Esophagus squamous epithelium (tissue), 5 donors: ENCODE measurements around the gene LYL1. TPM values are rescaled to one million over a fixed set of nuclear protein-coding genes. Genes with fewer than 3 reads are reported as not detected.
A peak's percentile ranks its signal among the peaks of the same experiment; 100 is the strongest.

ENCODE experiments used
- DNase-seq: peaks from one replicate; lab custom pipeline; 2025; lab: John Stamatoyannopoulos, UW
- H3K27ac ChIP-seq, 4 donors: fragments of 200-600 bp; sonication (generic); one replicate each; pipeline ENCODE4 v1.5.1; 2016 to 2019; ENCODE audit warnings: mild to moderate bottlenecking in 1 of 4
- H3K27me3 ChIP-seq, 4 donors: fragments of 200-600 bp; sonication (generic); 1 replicate in 3 of 4; 2 replicates in 1 of 4; pipeline versions ENCODE4 v1.5.1 to v1.6.0; 2017 to 2021; ENCODE audit warnings: antibody characterized with exemption in 1 of 4
- H3K36me3 ChIP-seq, 3 donors: fragments of 200-600 bp; sonication (generic); one replicate each; pipeline ENCODE4 v1.5.1; 2016 to 2019
- H3K4me1 ChIP-seq, 3 donors: fragments of 200-600 bp; sonication (generic); one replicate each; pipeline ENCODE4 v1.5.1; 2017 to 2019
- H3K4me3 ChIP-seq, 4 donors: fragments of 200-600 bp; sonication (generic); 1 replicate in 3 of 4; 2 replicates in 1 of 4; pipeline ENCODE4 v1.5.1; 2016 to 2019; ENCODE audit warnings: mild to moderate bottlenecking in 2 of 4, moderate library complexity in 1 of 4
- H3K9me3 ChIP-seq, 3 donors: fragments of 200-600 bp; sonication (generic); one replicate each; pipeline ENCODE4 v1.5.1; 2016 to 2019
- POLR2A ChIP-seq, 4 donors: fragments of 450-650 bp; IDR thresholded peaks; one replicate each; pipeline ENCODE4 v1.6.1; 2017; ENCODE audit warnings: antibody characterized with exemption in 4 of 4, mild to moderate bottlenecking in 4 of 4, moderate library complexity in 3 of 4
- WGBS, 2 donors: methylation state at CpG; one replicate each; pipeline ENCODE4 v1.1.5; 2018; 5-methylcytosine and 5-hydroxymethylcytosine counted together
- intact Hi-C: fragments of 100-400 bp; cut with DNase I; formaldehyde crosslinking; loops from one replicate; pipeline ENCODE4 v1.15.0; 2022
- total RNA-seq, 4 donors: library from RNA; depleted of rRNA; stranded (reverse); fragments of >200 nt; gene quantifications; one replicate each; pipeline ENCODE4 v1.1.0, GENCODE V29; 2016
- TF ChIP-seq, protein P1 (sequence below), 6 experiments: fragments of 450-650 bp in 4 of 6; fragments of 200-600 bp in 2 of 6; sonication (generic) in 2 of 6; IDR thresholded peaks; one replicate each; pipeline ENCODE4 v1.5.1; 2016 to 2019; ENCODE audit warnings: antibody characterized with exemption in 6 of 6, mild to moderate bottlenecking in 4 of 6, moderate library complexity in 4 of 6
- donor health status: DM: yes; HTN: yes; CAD: no.

LYL1 gene
- total RNA-seq, 4 donors from 2014 or later, result 2.1 to 13.0 (median 3.9) TPM

DNA sequence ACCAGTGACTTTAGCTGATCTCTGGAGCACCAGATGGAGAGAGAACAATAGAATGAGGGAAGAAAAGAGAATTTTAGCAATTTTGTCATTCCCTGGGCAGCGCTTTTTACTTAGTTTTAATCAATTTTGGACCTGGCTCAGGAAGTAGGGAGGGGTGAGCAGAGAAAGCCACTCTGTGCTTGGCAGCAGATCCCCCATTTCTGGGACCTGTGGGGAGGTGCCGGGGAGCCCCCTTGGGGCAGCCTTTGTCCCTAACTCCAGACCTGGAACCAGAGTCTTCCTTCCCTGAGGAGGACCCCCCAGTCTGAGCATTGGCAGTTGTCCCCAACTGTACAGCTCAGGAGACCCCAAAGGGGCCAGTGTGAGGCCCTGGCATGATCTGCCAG lies 10.5 kb downstream of the LYL1 start:
- intact Hi-C loops, result loop anchor here (5.0 kb wide), 1 partner anchor 110 kb away; no protein-coding TSS in a partner anchor
- H3K4me1 ChIP-seq, result peaks cover 20 to 82% (median 51%) of the 10 kb centered on the region in 3 donors
- TF ChIP-seq POLR2A (IDR thresholded peaks at IDR 0.05), result no peak
- TF ChIP-seq, protein P1, sequence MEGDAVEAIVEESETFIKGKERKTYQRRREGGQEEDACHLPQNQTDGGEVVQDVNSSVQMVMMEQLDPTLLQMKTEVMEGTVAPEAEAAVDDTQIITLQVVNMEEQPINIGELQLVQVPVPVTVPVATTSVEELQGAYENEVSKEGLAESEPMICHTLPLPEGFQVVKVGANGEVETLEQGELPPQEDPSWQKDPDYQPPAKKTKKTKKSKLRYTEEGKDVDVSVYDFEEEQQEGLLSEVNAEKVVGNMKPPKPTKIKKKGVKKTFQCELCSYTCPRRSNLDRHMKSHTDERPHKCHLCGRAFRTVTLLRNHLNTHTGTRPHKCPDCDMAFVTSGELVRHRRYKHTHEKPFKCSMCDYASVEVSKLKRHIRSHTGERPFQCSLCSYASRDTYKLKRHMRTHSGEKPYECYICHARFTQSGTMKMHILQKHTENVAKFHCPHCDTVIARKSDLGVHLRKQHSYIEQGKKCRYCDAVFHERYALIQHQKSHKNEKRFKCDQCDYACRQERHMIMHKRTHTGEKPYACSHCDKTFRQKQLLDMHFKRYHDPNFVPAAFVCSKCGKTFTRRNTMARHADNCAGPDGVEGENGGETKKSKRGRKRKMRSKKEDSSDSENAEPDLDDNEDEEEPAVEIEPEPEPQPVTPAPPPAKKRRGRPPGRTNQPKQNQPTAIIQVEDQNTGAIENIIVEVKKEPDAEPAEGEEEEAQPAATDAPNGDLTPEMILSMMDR (IDR thresholded peaks at IDR 0.05), result no peak

DNA sequence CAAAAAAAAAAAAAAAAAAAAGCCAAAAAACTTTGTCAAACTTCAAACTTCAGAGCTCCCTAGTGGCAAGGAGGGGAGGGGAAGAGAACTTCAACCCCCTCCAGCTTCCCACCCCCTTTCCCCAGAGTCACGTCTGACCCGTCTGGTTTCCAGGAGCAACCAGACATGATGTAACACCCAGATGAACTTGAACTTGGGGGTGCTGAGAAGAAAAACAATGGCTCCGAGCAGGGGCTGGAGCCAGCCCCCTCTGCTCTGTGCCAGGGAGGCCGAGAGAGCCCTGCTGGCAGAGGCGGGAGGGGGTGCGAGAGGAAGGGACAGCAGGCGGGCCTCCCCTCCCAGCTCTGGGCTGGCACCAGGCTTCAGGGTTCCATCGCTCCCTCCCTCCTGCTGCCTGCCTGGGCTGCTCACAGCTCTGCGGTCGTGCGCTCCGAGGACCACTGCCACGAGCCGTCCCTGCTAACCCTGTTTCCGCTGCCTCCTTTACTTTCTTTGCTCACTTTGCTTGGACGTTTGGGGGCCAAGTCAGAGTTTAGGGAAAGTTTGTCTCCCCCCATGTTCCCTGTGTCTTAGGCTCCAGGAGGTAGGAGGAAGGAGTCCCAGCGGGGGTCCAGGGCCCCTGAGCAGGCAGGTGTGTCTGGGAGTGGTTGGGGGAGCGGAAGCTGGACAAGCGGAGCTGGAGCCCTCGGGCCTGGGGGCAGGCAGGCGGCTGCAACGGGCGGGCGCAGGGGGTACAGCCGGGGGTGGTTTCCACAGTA lies 11.1 kb downstream of the LYL1 start:
- intact Hi-C loops, result loop anchor here (5.0 kb wide), 1 partner anchor 109 kb away; no protein-coding TSS in a partner anchor
- Histone ChIP-seq H3K4me3 (no peak overlapping the region), H3K36me3 (peaks cover 0 to 89% (median 12%) of the 10 kb centered on the region in 3 donors), H3K27ac (peak overlapping the region; percentile 31 to 94 (median 88)), H3K4me1 (peaks cover 19 to 77% (median 50%) of the 10 kb centered on the region in 3 donors), H3K27me3 (no peaks in the 10 kb centered on the region), H3K9me3 (no peaks in the 10 kb centered on the region)
- TF ChIP-seq POLR2A (IDR thresholded peaks at IDR 0.05), result no peak
- TF ChIP-seq, protein P1 (IDR thresholded peaks at IDR 0.05), result no peak
- 20 to 64% methylated on average over 6 to 17 of the region's 25 CpGs for WGBS, 2 donors
- no peak for DNase-seq

More for the DNA sequence above, 10.5 kb downstream of the LYL1 start:
- DNase-seq, result no peak
- Histone ChIP-seq H3K4me3 (no peak overlapping the region), H3K36me3 (peaks cover 0 to 83% (median 6%) of the 10 kb centered on the region in 3 donors), H3K9me3 (no peaks in the 10 kb centered on the region), H3K27me3 (no peaks in the 10 kb centered on the region), H3K27ac (peak overlapping the region; percentile 31 to 94 (median 88))
- 63% methylated on average over 2 of the region's 2 CpGs; no CpG with 5 or more reads in 1 of the 2 donors for WGBS, 2 donors

DNA sequence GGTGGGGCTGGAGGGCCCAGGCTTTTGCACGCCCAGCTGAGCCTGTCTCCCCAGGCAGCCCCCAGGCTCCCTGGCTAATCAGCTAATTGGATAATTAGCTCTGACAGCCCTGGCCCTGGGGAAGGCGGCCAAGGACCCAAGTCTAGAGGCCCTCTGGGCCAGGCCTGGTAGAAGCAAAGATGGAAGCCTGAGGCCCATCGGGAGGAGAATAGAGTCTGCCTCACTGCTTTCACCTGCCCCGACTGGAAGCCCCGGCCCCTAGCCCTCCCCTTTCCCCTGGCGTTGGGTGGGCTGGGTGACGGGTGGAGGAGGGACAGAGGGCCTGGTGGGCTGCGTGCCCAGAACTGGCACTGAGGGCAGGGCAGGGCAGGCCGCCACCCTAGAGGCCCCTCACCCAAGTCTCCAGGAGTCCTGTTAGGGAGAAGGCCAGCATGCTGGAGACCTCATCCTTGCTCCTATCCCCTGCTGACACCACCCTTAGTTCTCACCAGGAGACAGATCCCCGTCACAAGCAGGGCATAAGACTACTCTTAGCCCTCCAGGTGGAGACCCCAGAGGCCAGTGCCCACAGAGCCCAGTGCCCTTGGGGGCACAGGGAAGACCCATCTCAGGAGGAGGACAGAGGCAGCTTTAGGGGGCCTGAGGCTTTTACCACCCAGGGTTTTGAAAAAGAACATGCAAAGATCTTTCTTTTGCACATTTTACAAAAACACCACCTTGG lies 12.0 kb downstream of the LYL1 start:
- Histone ChIP-seq H3K4me1 (peaks cover 12 to 73% (median 41%) of the 10 kb centered on the region in 3 donors), H3K4me3 (no peak overlapping the region), H3K9me3 (no peaks in the 10 kb centered on the region), H3K27ac (peak overlapping the region; percentile 42 to 94 (median 82)), H3K36me3 (peaks cover 0 to 89% (median 13%) of the 10 kb centered on the region in 3 donors), H3K27me3 (no peaks in the 10 kb centered on the region)
- DNase-seq, result no peak
- intact Hi-C loops, result loop anchor here (5.0 kb wide), 1 partner anchor 108 kb away; no protein-coding TSS in a partner anchor
- WGBS, 2 donors, result 100% methylated on average over 1 of the region's 10 CpGs; no CpG with 5 or more reads in 1 of the 2 donors
- TF ChIP-seq, protein P1 (IDR thresholded peaks at IDR 0.05), result no peak
- no peak for TF ChIP-seq POLR2A (IDR thresholded peaks at IDR 0.05)

DNA sequence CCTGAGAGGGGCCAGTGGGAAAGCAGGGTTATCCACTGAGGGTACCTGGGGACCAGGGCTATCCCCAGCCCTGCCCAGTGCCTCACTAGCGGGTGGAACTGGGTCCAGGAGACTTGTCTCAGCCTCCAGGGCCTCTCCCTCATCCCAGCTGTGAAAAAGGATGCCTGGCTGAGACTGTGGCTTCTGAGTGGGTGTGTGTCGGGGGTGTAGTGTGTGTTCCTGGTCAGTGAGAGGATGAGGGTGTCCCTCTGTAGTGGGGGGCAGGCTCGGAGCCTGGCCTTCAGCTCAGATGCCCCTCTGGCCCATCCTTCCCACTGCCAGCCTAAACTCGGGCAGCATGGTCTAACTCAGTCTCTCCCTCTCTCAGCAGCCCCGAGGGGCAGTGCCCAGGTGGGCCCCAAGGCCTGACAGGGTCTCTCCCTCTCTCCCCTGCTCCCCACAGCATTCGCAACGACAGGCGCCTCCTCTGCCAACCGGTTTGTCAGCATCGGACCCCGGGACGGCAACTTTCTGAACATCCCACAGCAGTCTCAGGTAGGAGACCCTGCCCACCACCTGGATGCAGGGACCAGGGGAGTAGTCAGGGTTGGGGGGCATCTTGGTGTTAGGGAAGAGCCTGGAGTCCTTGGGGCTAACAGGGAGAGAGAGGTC lies 12.7 kb downstream of the LYL1 start:
- intact Hi-C loops, result loop anchor here (5.0 kb wide), 1 partner anchor 108 kb away; no protein-coding TSS in a partner anchor
- Histone ChIP-seq H3K27ac (peak overlapping the region; percentile 42 to 94 (median 82)), H3K9me3 (no peaks in the 10 kb centered on the region), H3K4me3 (no peak overlapping the region), H3K27me3 (no peaks in the 10 kb centered on the region), H3K4me1 (peaks cover 12 to 72% (median 36%) of the 10 kb centered on the region in 3 donors), H3K36me3 (peaks cover 0 to 89% (median 13%) of the 10 kb centered on the region in 3 donors)
- no peak for DNase-seq
- no peak for TF ChIP-seq POLR2A (IDR thresholded peaks at IDR 0.05)
- TF ChIP-seq, protein P1 (IDR thresholded peaks at IDR 0.05), result no peak
- WGBS, 2 donors, result 52 to 93% methylated on average over 2 to 3 of the region's 12 CpGs
